ENCODE results near the gene APOBEC3A. TPM values are rescaled to one million over a fixed set of nuclear protein-coding genes. Genes with fewer than 3 reads are reported as not detected.

APOBEC3A gene
- total RNA-seq, 1 experiment from 2014 or later, result not detected

DNA sequence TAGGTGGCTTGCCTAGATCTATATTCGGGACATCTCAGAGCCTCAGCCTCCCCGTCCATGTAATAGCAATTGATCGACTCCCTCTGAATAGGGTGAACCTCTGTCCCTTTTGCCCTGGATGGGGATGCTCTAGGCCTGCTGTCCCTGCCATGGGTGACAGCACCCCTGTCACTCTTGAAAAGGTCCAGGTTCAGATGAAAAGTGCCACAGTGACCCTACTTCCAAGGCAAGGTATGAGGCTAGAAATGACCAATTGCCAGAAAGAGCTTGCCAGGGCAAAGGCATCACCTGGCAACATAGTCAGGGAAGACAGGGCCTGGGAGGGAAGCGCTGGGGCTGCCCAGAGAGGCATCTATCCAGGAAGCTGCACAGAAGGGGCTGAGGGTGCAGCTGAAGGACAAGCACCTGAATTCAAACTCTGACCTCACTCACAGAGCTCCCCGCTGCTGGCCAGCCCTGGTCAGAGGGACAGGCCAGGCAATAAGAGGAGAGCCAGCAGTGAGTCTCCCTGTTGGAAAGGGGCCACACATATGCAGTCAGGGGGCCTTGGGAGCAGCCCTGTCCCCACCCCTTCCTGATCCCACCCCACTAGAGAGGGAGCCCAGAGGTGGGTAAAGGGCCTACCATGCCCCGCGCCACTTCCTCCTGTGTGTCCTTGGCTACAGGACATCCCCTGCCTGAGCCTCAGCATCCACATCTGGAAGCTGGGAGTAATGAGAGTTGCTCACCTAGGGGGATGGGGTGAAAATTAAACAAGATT lies 9.0 kb upstream of the APOBEC3A start:
- peaks cover 34% of the 10 kb centered on the region; the same call in 1 of the 2 replicates for H3K27me3 ChIP-seq (replicated peaks)

DNA sequence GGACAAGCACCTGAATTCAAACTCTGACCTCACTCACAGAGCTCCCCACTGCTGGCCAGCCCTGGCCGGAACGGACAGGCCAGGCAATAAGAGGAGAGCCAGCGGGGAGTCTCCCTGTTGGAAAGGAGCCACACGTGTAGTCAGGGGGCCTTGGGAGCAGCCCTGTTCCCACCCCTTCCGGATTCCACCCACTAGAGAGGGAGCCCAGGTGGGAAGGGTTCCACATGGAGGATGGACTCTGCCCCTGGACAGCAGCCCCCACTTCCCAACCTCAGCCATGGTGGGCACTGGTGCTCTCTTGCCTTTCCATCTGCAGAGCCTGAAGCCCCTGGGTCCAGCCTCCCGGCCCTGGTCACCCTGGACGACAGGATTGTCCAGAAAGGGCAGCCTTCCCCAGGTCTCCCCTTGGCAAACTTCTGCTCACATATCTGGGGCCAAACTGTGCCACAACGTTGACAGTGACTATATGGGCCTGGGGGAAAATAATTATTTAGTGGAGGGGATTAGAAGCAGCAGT lies 7.5 kb upstream of the APOBEC3A start:
- DNase-seq (ENCODE audit: low read depth in 1 of 2, low spot score in 2 of 2), result no peak
- no peaks in the 10 kb centered on the region for H3K9me3 ChIP-seq (replicated peaks)
- H3K27ac ChIP-seq, result no peak overlapping the region
- no peak overlapping the region for H3K4me3 ChIP-seq
- H3K4me1 ChIP-seq (replicated peaks), result no peaks in the 10 kb centered on the region
- peaks cover 34% of the 10 kb centered on the region; the same call in 1 of the 2 replicates for H3K27me3 ChIP-seq (replicated peaks)
- H3K36me3 ChIP-seq, result no peaks in the 10 kb centered on the region

More for the DNA sequence above, 9.0 kb upstream of the APOBEC3A start:
- Histone ChIP-seq H3K36me3 (no peaks in the 10 kb centered on the region), H3K9me3 (replicated peaks) (no peaks in the 10 kb centered on the region), H3K27ac (no peak overlapping the region), H3K4me3 (no peak overlapping the region), H3K4me1 (replicated peaks) (no peaks in the 10 kb centered on the region)
- DNase-seq (ENCODE audit: low read depth in 1 of 2, low spot score in 2 of 2), result no peak

DNA sequence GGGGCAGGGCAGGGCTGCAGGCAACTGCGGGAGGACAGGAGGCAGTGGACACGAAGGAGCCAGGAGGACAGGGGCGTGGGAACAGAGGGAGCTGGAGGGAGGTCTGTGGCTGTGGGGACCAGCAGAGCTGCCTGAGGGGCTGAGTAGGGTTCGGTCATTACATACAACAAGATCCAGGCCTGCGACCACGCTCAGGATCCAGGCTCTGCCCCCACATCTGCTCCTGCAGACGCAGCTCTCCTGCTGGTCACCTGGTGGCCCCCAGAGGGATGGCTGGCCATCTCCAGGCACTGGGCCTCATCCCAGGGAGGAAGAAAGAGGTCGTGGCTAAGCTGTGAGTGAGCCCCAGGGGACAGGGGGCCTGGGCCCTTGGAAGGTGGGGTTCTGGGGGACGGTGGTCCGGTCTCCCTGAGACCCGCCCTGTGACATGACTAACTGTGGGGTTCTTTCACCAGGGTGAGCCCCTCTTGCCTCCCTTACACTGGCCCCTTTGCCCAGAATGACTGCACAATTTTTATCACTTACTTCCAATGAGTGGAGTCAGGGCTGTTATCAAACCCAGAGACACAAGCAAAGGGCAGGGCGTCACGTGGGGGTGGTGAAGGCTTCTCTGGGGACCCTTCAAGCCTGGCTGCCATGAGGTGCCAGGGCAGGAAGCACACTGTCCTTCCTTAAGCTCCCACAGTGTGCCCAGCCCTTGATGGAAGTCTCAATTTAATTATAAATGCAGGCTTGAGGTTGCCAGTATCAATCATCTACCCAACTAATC lies 6.7 kb upstream of the APOBEC3A start:
- DNase-seq (ENCODE audit: low read depth in 1 of 2, low spot score in 2 of 2), result no peak
- H3K9me3 ChIP-seq (replicated peaks), result no peaks in the 10 kb centered on the region
- H3K4me3 ChIP-seq, result no peak overlapping the region
- no peak overlapping the region for H3K27ac ChIP-seq
- H3K4me1 ChIP-seq (replicated peaks), result no peaks in the 10 kb centered on the region
- no peaks in the 10 kb centered on the region for H3K36me3 ChIP-seq
- peaks cover 32% of the 10 kb centered on the region; the same call in 1 of the 2 replicates for H3K27me3 ChIP-seq (replicated peaks)

DNA sequence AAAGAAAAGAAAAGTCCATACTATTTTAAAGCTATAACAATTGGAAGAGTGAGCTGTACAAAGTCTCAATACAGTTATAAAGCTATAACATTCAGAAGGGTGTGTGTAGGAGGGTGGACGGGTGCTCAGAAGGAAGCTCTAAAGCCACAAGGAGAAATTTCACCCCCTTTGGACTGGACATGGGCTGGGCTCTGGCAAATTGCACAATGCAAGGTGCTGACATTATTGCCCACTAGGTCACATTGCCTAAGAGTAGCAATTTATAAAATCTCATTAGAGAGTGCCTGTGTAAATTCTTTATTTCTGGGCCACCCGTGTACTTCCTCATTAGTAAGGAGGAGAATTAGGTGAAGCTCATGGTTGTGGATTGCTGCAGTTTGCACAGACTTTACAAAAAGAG lies 5.7 kb upstream of the APOBEC3A start:
- Histone ChIP-seq H3K27ac (no peak overlapping the region), H3K36me3 (no peaks in the 10 kb centered on the region), H3K27me3 (replicated peaks) (peaks cover 21% of the 10 kb centered on the region; the same call in 1 of the 2 replicates), H3K4me1 (replicated peaks) (no peaks in the 10 kb centered on the region), H3K9me3 (replicated peaks) (no peaks in the 10 kb centered on the region), H3K4me3 (no peak overlapping the region)
- no peak for DNase-seq (ENCODE audit: low read depth in 1 of 2, low spot score in 2 of 2)

DNA sequence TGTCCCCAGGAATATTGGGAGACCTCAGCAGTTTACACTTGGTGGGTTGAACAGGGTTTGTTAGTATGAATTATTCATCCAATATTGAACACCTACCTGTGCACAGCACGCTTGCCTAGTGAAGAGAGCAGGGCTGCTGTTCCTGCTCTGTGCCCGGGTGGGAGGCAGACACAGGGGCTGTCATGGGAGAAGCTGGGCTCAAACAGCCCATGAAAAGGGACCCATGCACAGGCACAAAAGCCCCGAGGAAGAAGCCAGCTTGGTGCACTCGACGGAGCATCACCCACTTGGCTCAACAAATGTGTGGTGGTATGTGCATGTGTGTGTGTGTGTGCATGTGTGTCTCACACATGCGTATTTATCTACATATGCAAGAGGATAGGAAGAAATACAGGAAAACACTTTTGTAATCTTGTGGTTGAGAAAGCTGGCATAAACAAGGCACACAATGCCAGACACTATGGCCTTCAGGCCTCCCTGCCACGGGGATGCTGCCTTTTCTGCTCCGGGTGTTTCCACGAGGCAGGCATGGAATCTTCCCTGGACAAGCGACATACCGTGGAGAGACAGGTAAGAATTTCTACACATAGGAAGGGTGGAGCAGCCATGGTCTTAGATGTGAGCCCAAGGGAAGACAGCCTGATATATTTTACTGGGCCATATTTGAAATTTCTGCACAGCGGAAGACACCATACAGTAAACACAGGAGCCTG lies 5.0 kb upstream of the APOBEC3A start:
- H3K27ac ChIP-seq, result no peak overlapping the region
- H3K36me3 ChIP-seq, result no peaks in the 10 kb centered on the region
- no peak for DNase-seq (ENCODE audit: low read depth in 1 of 2, low spot score in 2 of 2)
- H3K4me3 ChIP-seq, result no peak overlapping the region
- peaks cover 18% of the 10 kb centered on the region; the same call in 1 of the 2 replicates for H3K27me3 ChIP-seq (replicated peaks)
- H3K9me3 ChIP-seq (replicated peaks), result no peaks in the 10 kb centered on the region
- H3K4me1 ChIP-seq (replicated peaks), result no peaks in the 10 kb centered on the region

DNA sequence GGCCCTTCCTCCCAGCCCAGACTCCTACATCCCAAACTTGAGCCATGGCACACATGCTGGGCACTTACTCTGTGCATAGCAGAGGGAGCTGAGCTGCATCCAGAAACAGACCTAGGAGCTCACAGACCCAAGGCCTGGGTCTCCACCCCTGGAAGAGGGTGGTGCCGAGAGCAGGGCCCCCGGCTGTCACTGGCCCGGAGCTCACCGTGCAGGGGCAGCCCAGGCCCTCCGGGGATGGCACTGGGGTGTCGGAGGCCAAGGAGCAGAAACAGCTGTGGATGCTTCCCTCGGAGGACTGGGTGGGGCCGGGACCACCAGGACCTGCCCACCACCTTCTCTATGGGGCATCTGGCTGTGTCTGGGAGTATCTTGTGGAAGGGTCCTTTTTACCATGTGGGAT lies 4.3 kb upstream of the APOBEC3A start:
- Histone ChIP-seq H3K27ac (no peak overlapping the region), H3K36me3 (no peaks in the 10 kb centered on the region), H3K9me3 (replicated peaks) (no peaks in the 10 kb centered on the region), H3K4me3 (no peak overlapping the region), H3K27me3 (replicated peaks) (peaks cover 13% of the 10 kb centered on the region; the same call in 1 of the 2 replicates), H3K4me1 (replicated peaks) (no peaks in the 10 kb centered on the region)
- DNase-seq (ENCODE audit: low read depth in 1 of 2, low spot score in 2 of 2), result no peak

DNA sequence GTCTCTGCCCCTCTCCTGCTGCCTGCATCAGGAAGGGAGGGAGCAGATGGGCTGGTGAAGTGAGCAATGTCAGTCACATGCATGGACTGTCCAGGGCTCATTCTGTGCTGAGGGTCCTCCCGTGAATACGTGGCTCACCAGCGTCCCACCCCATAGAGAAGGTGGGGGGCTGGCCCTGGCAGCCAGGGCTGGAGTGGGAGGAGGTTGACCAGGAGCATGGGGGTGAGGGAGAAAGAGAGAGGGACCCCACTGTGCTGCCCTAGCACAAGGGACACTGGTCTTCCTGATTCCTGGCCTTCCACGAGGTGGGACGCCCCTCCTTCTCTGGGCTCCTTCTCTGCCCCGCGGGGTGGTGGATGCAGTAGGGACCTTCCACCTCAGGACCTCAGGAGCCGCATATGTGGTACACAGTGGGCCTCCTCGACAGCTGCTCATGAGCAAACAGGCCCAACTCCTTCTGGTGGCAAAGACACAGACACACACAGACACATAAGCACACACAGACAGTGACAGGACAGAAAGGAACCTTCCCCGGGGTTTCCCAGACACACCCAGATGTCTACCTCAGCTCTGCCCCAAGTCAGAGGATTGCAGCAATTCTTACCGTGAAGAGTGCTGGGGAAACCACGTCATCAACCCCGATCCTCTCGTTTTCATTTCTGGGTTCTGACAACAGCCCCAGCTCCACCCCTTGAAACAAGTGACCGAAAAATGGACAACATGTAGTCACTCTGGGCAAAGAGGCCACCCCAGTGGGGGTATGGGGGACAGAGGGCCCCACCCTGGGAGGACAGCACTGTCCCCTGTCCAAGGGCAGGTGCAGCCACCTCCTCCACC lies 3.6 kb upstream of the APOBEC3A start:
- Histone ChIP-seq H3K27me3 (replicated peaks) (peaks cover 13% of the 10 kb centered on the region), H3K36me3 (no peaks in the 10 kb centered on the region), H3K4me1 (replicated peaks) (no peaks in the 10 kb centered on the region), H3K9me3 (replicated peaks) (no peaks in the 10 kb centered on the region), H3K4me3 (no peak overlapping the region), H3K27ac (no peak overlapping the region)
- no peak for DNase-seq (ENCODE audit: low read depth in 1 of 2, low spot score in 2 of 2)

DNA sequence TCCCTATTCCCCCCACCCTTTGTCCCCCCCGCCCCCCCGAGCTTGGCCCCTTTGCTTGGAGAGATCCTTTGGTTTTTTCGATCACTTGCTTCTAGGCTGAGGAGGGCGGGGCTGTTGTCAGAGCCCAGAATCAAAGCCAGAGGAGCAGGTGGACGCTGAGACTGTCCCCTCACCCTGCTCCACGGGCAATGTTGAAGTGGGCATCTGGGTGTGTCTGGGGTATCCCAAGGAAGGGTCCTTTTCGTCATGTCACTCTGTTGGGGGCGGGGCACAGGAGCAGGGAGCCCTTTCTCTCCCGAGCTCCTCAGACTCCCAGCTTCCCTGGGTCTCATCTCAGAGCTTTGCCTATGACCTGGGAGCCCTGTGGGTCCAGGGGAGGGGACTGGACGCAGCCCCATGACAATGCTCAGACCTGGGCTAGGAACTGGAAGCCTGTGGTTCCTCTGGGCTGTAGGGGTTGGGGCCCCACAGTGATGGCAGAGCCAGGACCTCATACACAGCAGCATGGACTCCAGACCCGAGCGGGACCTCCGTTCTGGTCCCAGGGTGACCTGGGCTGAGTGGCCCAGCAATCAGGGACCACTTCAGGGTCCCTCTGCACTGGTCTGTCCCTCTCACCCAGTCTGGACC lies 2.9 kb upstream of the APOBEC3A start:
- Histone ChIP-seq H3K9me3 (replicated peaks) (no peaks in the 10 kb centered on the region), H3K27ac (no peak overlapping the region), H3K27me3 (replicated peaks) (peaks cover 11% of the 10 kb centered on the region), H3K4me1 (replicated peaks) (no peaks in the 10 kb centered on the region), H3K36me3 (no peaks in the 10 kb centered on the region), H3K4me3 (no peak overlapping the region)
- no peak for DNase-seq (ENCODE audit: low read depth in 1 of 2, low spot score in 2 of 2)

DNA sequence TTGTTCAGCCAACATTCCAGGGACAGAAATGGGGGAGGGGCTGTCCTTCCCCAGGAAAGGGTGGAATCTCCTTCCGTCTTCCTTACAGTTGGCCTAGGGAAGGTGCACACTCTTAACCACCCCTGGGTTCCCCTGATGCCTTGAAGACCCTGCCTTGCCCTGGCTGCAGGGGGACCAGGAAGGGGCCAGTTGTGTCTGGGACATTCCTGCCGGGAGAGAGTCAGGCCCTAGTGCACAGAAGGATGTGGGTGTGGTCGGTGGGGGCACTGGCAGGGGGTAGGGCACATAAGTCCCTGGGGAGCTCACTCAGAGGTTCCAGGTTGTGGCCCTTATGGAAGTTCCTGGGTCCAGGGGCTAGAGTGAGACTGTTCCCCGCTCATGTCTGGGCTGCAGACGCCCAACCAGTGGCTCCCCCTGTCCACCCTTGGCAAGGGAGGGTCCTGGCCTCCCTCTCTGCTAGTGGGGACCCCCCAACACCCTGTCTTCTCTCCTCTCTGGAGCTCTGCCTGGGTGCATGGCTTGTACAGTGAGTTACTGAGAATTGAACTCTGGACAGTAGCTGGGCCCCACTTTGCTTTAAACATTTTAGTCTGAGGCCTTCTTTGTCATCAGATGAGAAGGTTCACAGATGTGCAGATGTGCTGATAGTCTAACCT lies 2.0 kb upstream of the APOBEC3A start:
- Histone ChIP-seq H3K9me3 (replicated peaks) (no peaks in the 10 kb centered on the region), H3K36me3 (no peaks in the 10 kb centered on the region), H3K27ac (no peak overlapping the region), H3K4me1 (replicated peaks) (no peaks in the 10 kb centered on the region), H3K27me3 (replicated peaks) (peaks cover 10% of the 10 kb centered on the region), H3K4me3 (no peak overlapping the region)
- no peak for DNase-seq (ENCODE audit: low read depth in 1 of 2, low spot score in 2 of 2)

DNA sequence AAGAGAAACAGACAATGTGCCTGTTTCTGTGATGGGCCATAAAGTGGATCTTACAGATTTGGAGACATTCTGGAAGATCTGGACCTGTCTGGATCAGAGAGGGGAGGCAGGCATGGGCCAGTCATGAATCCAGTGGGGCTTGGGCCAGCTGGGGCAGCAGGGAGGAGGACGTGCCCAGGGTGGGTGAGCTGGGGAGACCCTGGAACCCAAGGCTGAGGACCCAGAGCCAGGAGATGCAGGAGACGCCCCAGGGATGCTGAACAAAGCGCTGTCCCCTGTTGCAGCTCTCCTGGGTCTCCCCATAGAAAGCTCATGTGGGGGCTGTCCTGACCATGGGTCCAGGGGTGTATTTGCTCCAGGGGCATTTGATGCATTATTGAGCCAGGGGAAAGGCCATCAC lies 1.5 kb upstream of the APOBEC3A start:
- Histone ChIP-seq H3K27me3 (replicated peaks) (peaks cover 10% of the 10 kb centered on the region), H3K4me3 (no peak overlapping the region), H3K9me3 (replicated peaks) (no peaks in the 10 kb centered on the region)

DNA sequence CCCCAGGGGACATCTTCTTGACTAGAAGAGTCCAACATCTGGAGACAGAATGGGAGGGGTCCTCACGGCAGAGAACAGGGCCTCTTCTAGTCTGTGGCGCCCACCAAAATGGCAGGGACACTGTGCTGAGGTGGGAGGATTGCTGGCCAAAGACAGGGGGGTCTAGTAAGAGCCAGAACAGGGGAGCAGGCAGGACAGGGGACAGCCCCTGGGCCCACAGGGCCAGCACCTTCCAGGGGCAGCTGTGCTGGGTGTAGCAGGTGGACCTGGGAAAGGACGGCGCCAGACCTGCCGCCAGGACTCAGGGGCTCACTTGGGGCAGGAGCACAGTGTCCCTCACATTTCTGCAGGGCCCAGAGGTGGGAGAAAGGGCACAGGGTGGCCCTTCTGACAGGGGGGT lies 858 bp upstream of the APOBEC3A start:
- Histone ChIP-seq H3K36me3 (no peaks in the 10 kb centered on the region), H3K4me1 (replicated peaks) (no peaks in the 10 kb centered on the region), H3K27ac (no peak overlapping the region), H3K4me3 (no peak overlapping the region), H3K27me3 (replicated peaks) (peaks cover 10% of the 10 kb centered on the region), H3K9me3 (replicated peaks) (no peaks in the 10 kb centered on the region)
- DNase-seq (ENCODE audit: low read depth in 1 of 2, low spot score in 2 of 2), result no peak

More for the DNA sequence above, 1.5 kb upstream of the APOBEC3A start:
- no peaks in the 10 kb centered on the region for H3K4me1 ChIP-seq (replicated peaks)
- no peaks in the 10 kb centered on the region for H3K36me3 ChIP-seq
- no peak overlapping the region for H3K27ac ChIP-seq
- no peak for DNase-seq (ENCODE audit: low read depth in 1 of 2, low spot score in 2 of 2)

Measured in SJSA1 (cell line).